NCI-H128 (cell line): ENCODE results near the gene CRYBA4.

Experiments
- DNase-seq: peaks from one replicate; lab custom pipeline; 2025; ENCODE audit not compliant: unreplicated experiment; lab: John Stamatoyannopoulos, UW

Gene CRYBA4

GRCh38 chr22:26623984-26624383 lies 2.2 kb downstream of the CRYBA4 start:
- no peak for DNase-seq

- DNase-seq, result no peak
These were observed 3.0 kb downstream of the CRYBA4 start for GRCh38 chr22:26624803-26625202.

DNA sequence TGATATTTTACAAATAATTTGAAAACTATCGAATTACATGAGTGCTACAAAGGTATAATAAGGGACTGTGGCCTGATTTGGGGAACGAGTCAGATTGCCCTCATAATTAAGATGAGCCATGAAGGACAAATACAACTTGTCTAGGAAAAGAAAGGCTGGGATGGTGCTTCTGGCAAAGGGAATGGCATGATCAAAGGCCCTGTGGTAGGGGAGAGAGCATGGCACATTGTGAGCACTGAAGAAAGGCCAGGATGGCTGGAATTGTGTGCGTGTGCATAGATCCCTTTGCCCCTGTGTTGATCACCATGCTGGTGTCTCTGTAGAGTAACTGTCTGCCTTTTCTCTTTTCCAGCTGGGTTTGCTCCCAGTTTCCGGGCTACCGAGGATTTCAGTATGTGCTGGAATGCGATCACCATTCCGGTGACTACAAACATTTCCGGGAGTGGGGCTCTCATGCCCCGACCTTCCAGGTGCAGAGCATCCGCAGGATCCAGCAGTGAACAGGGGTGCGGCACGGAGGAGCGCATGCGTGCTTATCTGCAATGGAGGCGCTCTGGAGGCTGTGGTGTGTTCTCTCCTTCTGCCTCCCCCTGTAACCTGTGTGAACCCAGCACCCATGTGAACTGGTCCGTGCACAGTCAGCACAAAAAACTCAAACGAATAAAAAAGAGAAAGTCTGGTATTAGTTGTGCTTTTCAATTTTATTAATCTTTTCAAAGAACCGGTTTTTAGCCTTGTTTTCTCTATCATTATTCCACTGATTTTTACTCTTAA lies 8.4 kb downstream of the CRYBA4 start:
- DNase-seq, result no peak

DNA sequence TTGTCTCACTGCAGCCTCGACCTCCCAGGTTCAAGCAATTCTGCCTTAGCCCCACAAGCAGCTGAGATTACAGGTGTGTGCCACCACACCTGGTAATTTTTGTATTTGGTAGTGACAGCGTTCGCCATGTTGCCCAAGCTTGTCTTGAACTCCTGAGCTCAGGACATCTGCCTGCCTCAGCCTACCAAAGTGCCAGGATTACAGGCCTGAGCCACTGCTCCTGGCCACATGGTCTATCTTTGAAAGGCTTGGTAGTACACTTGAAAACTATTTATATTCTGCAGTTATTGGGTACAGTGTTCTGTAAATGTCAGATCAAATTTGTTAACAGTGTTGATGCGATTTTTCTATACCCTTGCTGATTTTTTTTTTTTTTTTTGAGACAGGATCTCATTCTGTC lies 9.5 kb downstream of the CRYBA4 start:
- no peak for DNase-seq

GRCh38 chr22:26632422-26633155 lies 10.8 kb downstream of the CRYBA4 start:
- DNase-seq, result no peak

DNA sequence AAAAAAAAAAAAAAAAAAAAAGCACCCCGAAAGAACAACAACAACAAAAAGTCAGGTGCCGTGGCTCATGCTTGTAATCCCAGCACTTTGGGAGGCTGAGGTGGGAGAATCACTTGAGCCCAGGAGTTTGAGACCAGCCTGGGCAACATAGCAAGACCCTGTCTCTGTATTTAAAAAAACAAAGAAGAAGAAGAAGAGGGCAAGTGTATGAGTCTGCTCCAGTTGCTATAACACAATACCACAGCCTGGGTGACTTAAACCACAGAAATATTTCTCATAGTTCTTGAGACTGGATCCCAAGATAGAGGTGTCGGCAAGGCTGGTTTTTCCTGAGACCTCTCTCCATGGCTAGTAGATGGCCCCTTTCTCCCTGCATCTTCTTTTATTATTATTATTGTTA lies 12.4 kb downstream of the CRYBA4 start:
- no peak for DNase-seq

- DNase-seq, result no peak
These were observed 13.4 kb downstream of the CRYBA4 start for GRCh38 chr22:26635117-26635516.

GRCh38 chr22:26636296-26636695 lies 14.5 kb downstream of the CRYBA4 start:
- DNase-seq, result no peak

- DNase-seq, result no peak
These were observed 21.0 kb downstream of the CRYBA4 start for GRCh38 chr22:26642465-26643417.

- DNase-seq, result no peak
These were observed 21.8 kb downstream of the CRYBA4 start for GRCh38 chr22:26643418-26644100.

GRCh38 chr22:26646158-26646557 lies 24.4 kb downstream of the CRYBA4 start:
- no peak for DNase-seq

GRCh38 chr22:26648011-26648497 lies 26.3 kb downstream of the CRYBA4 start:
- peak; percentile 83 for DNase-seq

DNA sequence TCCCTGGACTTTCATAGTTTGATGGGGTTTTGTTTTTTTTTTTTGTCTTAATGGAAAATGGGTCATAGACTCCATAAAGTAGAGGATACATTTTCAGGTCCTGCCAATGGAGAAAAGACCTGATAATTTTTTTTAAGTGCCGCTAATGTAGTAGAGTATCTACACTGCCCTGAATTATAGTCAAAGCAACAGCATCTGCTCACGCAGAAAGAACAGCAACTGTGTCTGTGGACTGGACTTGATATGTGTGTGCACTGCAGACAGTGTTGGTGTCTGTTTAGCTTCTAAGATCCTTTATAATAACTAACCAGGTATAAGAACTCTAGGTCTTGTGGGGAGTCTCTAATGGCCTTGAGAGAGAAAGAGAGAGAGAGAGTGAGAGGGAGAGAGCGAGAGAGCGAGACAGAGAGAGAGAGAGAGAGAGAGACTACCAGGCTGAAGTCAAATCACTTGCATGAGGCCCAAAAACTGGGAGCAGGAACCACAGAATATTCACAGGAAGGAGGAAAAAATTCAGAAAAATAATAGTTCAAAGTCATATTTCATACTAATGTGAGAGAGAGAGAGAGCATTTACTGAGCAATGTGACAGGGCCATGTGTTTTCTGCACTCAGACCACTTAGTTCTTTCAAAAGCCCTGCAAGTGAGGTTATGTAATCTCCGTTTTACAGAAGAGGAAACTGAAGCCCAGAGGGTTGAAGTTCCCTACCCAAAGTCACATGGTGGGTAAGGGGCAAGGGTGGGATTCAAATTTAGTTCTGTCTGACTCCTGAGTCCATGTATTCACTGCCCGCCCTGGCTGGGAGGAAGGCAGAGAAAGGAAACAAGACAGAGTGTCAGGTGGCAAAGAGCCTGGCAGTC lies 27.0 kb downstream of the CRYBA4 start:
- DNase-seq, result no peak

GRCh38 chr22:26650722-26651421 lies 29.1 kb downstream of the CRYBA4 start:
- DNase-seq, result no peak

GRCh38 chr22:26651815-26652214 lies 30.1 kb downstream of the CRYBA4 start:
- DNase-seq, result no peak

GRCh38 chr22:26656891-26657851 lies 35.4 kb downstream of the CRYBA4 start, which contains the start of gene MIAT:
TSS of gene MIAT (plus strand) at chr22:26657588.
- peak; percentile 22 for DNase-seq

DNA sequence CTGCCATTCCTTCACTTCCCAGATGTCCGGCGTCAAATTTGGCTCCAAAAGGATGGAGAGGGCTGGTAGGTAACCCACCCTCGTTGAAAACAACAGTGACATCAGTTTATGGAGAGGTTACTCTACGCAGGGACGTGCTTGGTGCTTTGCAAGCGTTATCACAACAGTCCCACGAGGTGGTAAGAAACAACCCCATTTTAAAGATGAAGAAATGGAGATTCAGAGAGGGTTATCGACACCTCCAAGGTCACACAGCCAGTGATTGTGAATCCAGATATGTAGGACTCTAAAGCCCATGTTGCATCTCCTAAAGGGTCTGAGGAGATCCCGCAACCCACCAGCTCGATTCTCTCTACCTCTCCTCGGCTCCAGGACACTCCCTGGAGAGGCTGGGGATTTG lies 36.4 kb downstream of the CRYBA4 start:
- no peak for DNase-seq
